H54 (cell line): Measurements from ENCODE around the gene EEPD1.

Source experiments
- DNase-seq: peaks from one replicate; pipeline ENCODE4 v3.0.0; 2011; ENCODE audit warnings: low spot score, mixed read lengths; ENCODE audit not compliant: insufficient read length
- FAIRE-seq: peaks from 3 replicates; lab custom pipeline; 2011; peaks lifted over from hg19 to GRCh38; lab: Jason Lieb, UNC
- POLR2A ChIP-seq: IDR thresholded peaks from 2 replicates; pipeline ENCODE4 v1.6.1; 2011; ENCODE audit warnings: low read depth, mild to moderate bottlenecking, low read length

Gene EEPD1

GRCh38 chr7:36263095-36263484, 110.0 kb downstream of the EEPD1 start:
- no peak for TF ChIP-seq POLR2A
- DNase-seq (no peak), FAIRE-seq (no peak)

GRCh38 chr7:36264123-36264801, 111.2 kb downstream of the EEPD1 start:
- DNase-seq: no peak
- FAIRE-seq: no peak
- TF ChIP-seq POLR2A: no peak

GRCh38 chr7:36264913-36265516, 112.0 kb downstream of the EEPD1 start:
- TF ChIP-seq POLR2A: no peak
- no peak for FAIRE-seq

GRCh38 chr7:36265680-36266079, 112.6 kb downstream of the EEPD1 start:
- no peak for TF ChIP-seq POLR2A
- FAIRE-seq (no peak), DNase-seq (no peak)

More at GRCh38 chr7:36264913-36265516, 112.0 kb downstream of the EEPD1 start:
- DNase-seq: no peak

GRCh38 chr7:36266190-36266589, 113.1 kb downstream of the EEPD1 start:
- TF ChIP-seq POLR2A: no peak
- FAIRE-seq (no peak), DNase-seq (no peak)

- FAIRE-seq (no peak), DNase-seq (no peak)
- no peak for TF ChIP-seq POLR2A
These were observed 113.6 kb downstream of the EEPD1 start for GRCh38 chr7:36266683-36267082.

- DNase-seq: no peak
- TF ChIP-seq POLR2A: no peak
- no peak for FAIRE-seq
These were observed 119.1 kb downstream of the EEPD1 start for GRCh38 chr7:36272211-36272566.

GRCh38 chr7:36272567-36273269, 119.7 kb downstream of the EEPD1 start:
- DNase-seq (no peak), FAIRE-seq (no peak)
- no peak for TF ChIP-seq POLR2A

- no peak for TF ChIP-seq POLR2A
- DNase-seq: no peak
- no peak for FAIRE-seq
These were observed 120.8 kb downstream of the EEPD1 start for GRCh38 chr7:36273836-36274235.

- no peak for FAIRE-seq
These were observed 122.8 kb downstream of the EEPD1 start for GRCh38 chr7:36275735-36276284.

GRCh38 chr7:36276428-36277248, 123.6 kb downstream of the EEPD1 start:
- DNase-seq (no peak), FAIRE-seq (no peak)
- TF ChIP-seq POLR2A: no peak

More at GRCh38 chr7:36275735-36276284, 122.8 kb downstream of the EEPD1 start:
- DNase-seq: no peak
- TF ChIP-seq POLR2A: no peak

GRCh38 chr7:36277249-36277542, 124.1 kb downstream of the EEPD1 start:
- TF ChIP-seq POLR2A: no peak
- no peak for FAIRE-seq
- no peak for DNase-seq

GRCh38 chr7:36278069-36278619, 125.1 kb downstream of the EEPD1 start:
- DNase-seq (no peak), FAIRE-seq (no peak)
- TF ChIP-seq POLR2A: no peak

- no peak for DNase-seq
- no peak for TF ChIP-seq POLR2A
- FAIRE-seq: no peak
These were observed 125.6 kb downstream of the EEPD1 start for GRCh38 chr7:36278620-36279172.
